Measurements from ENCODE around the gene GSTCD.
A peak's percentile ranks its signal among the peaks of the same experiment; 100 is the strongest.
"Not testable (repeated sequence)": the region's sequence is repeated elsewhere in the genome, so short reads cannot be mapped to it uniquely, and the experiment has no call there.

The GSTCD gene

DNA sequence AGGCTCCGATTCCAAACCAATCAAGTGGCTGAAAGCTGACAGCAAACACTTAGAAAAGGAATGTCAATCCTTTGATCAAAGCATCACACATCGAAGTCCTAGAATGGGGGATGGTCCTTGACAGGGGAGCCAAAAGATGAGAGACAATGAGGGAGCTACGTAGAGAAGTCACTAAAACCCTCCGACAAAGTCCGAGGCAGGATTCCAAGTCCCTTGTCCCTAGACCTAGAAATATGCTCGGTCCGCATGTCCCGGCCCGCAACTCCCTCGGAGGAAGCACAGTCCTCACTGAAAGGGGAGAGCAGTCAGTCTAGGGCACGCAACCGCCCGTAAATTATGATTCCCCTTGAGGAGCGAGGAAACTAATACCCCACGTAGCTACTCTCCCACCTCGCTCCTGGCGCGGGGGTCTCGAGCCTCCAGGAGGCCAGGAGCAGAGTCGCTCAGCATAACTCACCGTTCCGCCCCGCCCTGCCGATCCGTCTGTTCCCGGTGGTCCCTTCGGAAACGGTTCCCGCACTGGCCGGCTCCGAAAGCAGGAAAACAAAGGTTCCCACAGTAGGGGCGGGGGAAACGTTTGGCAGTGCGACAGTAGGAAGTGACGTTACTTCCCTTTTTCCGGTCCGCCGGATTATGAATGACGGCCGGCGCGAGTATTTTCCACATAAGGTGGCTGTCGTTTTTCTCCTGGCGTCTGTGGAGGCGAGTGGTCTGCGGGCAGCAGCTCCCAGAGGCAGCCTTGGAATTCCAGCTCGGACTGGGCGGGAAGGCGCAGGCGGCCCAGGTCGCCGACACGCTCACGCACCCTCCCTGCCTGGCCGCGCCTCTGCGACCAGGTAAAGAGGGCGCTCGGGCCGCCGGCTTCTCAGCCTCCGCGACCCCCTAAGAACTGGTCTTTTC is at the start of gene GSTCD, which contains the start of gene INTS12:
GSTCD (plus strand) TSS at position 604 of the 900 bp plus-strand sequence. CDS start 8,830 bp downstream, outside the sequence.
INTS12 (minus strand) TSS at position 509 of the 900 bp plus-strand sequence. CDS start 8,684 bp downstream, outside the sequence.
- peak; percentile 81 for DNase-seq (ENCODE audit: low spot score)

- no peak for DNase-seq (ENCODE audit: low spot score)
Measured at GRCh38 chr4:105659190-105659589, 49.4 kb upstream of the GSTCD start.

DNA sequence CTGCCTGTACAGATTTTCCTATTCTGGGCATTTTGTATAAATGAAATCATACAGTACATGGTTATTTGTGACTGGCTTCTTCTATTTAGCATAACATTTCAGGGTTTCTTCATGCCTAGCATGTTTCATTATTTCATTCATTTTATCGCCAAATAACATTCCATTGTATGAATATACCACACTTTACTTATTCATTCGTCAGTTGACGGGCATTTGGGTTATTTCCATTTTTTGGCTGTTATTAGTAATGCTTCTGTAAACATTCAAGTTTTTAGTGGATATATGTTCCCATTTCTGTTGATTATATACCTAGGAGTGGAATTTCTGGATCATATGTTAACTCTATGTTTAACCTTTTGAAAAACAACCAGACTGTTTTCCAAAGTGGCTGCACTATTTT is 47.6 kb upstream of the GSTCD start:
- DNase-seq (ENCODE audit: low spot score) = no peak

- DNase-seq (ENCODE audit: low spot score) = no peak
Measured at GRCh38 chr4:105662935-105663675, 45.5 kb upstream of the GSTCD start.

DNA sequence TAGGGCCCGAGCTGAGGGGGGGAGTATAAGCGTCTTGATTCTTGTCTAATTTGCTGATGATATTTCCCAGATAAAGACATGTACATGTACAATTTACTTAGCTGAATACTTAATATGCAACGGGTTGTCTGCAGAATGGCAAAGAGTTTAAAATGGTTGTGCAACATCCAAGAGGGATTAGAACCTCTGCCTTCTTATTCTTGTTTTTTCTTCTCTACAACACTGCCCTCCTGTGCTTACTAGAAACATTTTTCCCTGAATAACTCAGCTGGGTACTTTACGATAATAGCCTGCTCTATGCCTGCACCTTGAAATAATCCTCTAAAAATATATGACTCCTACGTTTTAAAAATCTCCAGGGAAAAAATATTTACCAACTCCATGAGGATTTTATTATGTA is 41.9 kb upstream of the GSTCD start:
- DNase-seq (ENCODE audit: low spot score) = no peak

DNA sequence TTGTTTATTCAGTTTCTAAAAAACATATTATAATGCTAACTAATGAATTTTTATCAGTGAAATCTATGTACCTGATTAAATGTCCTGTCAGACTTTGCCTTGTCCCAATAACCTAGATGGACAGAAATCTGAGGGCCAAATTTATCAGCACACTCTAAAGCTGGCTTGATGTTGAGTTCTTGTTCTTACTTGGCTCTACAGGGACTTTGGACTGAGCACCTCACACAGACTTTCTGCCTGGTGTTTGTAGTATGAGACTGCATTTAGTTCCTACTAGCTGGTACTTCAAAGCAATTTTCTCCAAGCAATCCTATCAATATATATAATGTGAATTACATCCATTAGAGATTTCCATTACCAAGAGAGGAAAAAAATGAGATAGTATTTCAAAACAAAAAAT is 37.9 kb upstream of the GSTCD start:
- DNase-seq (ENCODE audit: low spot score) = no peak

DNA sequence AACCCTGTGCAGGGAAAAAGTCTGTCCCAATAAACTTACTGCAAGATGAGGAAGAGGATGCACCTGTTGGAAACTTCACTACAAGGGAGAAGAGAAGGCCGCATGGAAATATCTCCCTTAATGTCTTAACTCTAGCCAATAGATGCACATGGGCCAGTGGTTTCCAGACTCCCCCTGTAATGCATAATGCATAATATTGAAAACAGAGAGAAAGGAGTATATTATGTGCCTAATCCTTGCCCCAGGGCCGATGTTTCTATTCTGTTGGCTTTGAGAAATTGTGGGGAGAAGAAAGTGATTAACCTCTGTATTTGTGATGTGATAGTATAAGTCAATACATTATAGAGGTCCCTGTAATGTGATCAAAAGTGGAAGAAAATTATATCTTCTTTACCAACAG is 37.3 kb upstream of the GSTCD start:
- DNase-seq (ENCODE audit: low spot score) = no peak

DNA sequence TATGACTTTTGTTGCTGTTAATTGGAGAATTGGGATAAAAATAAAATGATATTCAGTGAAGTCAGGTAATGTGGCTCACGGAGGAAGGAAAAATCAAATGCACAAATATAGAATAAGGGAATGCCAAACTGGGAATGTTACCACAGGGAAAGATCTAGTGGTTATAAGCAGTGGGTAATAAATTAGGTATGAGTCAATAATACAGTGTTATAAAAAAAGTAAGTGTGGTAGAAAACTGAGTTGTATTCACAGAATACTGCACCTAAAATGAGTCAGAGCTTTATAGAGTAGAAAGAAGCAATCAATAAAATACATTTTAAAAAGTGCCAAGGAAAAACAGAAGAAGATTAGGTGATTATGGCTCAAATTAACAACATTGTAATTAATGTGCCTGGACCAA is 34.6 kb upstream of the GSTCD start:
- DNase-seq (ENCODE audit: low spot score) = no peak

DNA sequence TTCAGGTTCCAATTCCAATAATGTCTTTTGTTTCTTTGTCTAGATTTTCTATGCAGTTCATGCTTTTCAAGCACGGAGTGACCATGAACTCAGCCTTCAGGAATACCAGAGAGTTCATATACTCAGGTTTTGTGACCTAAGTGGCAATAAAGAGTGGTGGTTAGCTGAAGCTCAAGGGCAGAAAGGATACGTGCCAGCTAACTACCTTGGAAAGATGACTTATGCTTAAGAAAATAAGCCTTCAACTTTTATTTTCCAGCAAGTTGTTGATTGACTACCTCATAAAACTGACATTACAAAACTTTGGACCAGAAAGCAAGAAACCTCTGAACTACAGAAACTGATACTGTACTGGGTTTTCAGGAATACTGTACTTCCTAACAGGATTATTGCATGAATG is 30.9 kb upstream of the GSTCD start:
- no peak for DNase-seq (ENCODE audit: low spot score)

DNA sequence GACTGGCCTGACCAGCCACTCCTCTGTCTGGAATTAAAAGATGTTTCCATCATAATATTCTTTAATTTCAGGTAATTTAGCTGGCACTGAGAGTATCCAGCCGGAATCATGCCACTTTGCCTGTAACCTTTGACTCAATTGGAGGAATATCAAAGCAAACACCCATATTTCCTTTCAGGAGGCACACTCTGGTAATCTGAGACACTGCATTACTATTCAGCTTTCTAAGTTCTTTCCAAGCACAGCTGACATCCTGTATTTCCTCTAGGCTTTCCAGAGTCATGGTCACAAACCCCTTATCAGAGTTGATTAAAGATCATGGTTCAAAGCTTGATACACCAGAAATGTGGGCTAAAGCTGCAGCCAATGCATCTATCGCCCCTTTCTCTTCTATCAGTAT is 29.4 kb upstream of the GSTCD start:
- DNase-seq (ENCODE audit: low spot score) = no peak

GRCh38 chr4:105683038-105683437 is 25.5 kb upstream of the GSTCD start:
- no peak for DNase-seq (ENCODE audit: low spot score)

- DNase-seq (ENCODE audit: low spot score) = no peak
Measured at GRCh38 chr4:105686571-105686970, 22.0 kb upstream of the GSTCD start.

- not testable (repeated sequence) for DNase-seq (ENCODE audit: low spot score)
Measured at GRCh38 chr4:105694812-105695211, 13.8 kb upstream of the GSTCD start.

DNA sequence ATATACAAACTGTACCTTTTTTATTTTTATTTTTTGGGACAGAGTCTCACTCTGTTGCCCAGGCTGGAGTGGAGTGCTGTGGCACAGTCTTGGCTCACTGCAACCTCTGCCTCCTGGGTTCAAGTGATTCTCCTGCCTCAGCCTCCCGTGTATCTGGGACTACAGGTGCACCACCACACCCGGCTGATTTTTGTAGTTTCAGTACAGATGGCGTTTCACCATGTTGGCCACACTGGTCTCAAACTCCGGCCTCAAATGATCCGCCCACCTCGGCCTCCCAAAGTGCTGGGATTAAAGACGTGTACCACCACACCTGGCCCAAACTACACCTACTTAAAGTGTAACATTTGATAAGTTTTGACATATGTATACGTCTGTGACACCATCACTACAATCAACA is 12.8 kb upstream of the GSTCD start:
- not testable (repeated sequence) for DNase-seq (ENCODE audit: low spot score)

DNA sequence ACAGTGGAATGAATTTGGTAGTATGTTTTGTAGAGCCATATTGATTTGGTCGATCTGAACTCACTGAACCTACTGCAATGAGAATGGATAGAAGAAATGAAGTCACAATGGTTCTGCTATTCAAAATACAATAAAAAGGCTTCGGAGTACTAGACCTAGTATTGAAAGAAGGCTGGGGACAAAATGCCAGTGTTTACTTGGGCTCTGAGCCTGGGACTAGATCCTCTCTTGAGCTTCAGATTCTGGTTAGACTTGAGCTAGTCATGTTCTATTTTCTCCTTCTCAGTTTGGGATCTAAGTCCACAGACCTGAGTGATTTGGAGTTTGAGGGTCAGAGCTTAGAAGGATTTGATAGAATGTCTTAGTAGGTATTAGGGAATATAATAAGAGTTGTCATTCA is 10.0 kb upstream of the GSTCD start:
- DNase-seq (ENCODE audit: low spot score) = no peak

DNA sequence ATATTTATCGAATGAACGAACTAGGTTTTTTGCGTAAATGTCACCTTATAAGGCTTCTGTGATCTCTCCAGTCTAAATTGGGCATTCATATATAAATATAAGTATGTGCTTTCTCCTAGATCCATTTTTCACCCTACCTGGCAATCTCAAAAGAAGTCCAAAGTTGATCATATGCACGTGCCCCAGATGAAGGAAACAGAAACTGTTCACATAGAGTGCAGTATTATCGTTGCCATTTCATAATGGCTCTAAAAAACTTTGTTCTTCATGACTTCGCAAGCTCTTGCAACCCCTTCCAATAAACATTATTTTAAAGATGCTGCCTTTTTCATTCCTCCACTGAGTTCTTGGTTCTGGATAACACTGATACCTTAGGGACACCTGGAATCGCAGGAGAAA is 803 bp upstream of the GSTCD start:
- DNase-seq (ENCODE audit: low spot score) = no peak

DNA sequence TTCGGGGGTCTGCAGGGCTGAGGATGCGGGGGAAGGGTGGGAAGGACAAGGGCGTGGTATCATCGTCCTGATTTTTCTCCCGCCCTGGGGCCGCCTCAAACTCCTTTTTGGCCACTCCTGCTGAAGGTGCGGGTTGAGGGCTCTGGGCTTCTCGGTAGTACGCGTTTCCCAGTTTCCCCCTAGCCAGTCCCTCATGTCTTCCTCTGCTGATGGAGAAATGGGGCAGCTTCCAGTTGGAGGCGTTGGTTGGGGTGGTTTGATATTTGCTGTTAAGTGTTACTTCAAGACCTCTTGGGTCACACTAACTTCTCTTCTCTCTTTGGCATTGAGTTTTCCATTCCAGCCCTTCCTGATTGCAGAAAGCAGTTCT is 482 bp downstream of the GSTCD start:
- DNase-seq (ENCODE audit: low spot score) = peak; percentile 1

GRCh38 chr4:105710012-105710600 is 1.5 kb downstream of the GSTCD start:
- DNase-seq (ENCODE audit: low spot score) = no peak

DNA sequence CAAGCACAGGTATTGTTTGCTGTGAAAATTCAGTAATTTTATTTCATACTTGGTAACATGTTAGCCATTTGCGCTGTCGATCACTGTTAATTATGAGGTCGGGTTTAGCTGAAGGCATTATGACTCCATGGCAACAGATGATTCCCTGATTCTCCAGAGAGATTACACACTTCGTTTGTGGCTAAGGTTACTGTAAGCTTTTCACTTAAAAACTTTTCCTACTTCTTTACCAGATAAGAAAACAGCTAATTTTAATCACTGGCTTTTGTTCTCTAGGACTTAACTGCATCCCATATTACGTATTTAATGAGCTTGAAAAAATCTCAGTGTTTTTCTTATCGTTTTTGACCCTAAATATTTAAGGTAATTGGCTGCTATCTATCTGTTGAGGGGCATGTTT is 2.1 kb downstream of the GSTCD start:
- DNase-seq (ENCODE audit: low spot score) = no peak

GRCh38 chr4:105712766-105713165 is 4.2 kb downstream of the GSTCD start:
- DNase-seq (ENCODE audit: low spot score) = no peak

- DNase-seq (ENCODE audit: low spot score) = no peak
Measured at GRCh38 chr4:105714071-105714521, 5.5 kb downstream of the GSTCD start.

DNA sequence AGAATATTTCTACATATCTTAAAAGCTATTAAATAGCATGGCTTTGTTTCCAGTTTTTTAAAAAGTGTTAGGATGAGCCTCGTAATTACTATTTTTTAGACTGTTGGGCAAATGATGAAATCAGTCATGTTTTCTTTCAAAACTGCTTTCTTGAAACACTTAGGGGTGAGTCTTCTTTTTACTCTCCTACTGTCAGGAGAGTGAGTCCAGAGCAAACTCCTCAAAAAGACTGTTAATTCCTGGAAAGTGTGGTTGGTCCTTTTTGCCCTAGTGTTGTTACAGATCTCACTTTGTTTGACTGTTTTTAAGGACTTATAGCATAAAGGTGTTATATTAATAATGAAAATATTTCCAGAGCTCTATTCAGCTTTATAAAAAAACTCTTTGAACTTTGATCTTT is 6.3 kb downstream of the GSTCD start:
- no peak for DNase-seq (ENCODE audit: low spot score)

All from CD4-positive, alpha-beta T cell treated with Interleukin-6 at 100 ng/mL for 8 hours (primary cell).